Bronchus fibroblast of lung (primary cell): Measurements from ENCODE around the gene WDR36. TPM values are rescaled to one million over a fixed set of nuclear protein-coding genes. Genes with fewer than 3 reads are reported as not detected.

Experiments
- total RNA-seq: library from RNA; depleted of rRNA; stranded (reverse); fragments of >200 nt; gene quantifications from 2 replicates; pipeline ENCODE4 v1.2.3, GENCODE V29; 2015

WDR36 gene
- 29.7 and 31.4 TPM in 2 replicates for total RNA-seq

GRCh38 chr5:111092062-111092853 lies at the start of gene WDR36:
TSS of gene WDR36 (plus strand) at chr5:111092348. CDS start at chr5:111092457, 109 bp downstream.

GRCh38 chr5:111071413-111071812 lies 20.7 kb upstream of the WDR36 start, which contains the start of gene TSLP:
TSS of gene TSLP (plus strand) at chr5:111071713. CDS start at chr5:111071891, 178 bp downstream.

Other genes with a start within 250 kb of the WDR36 start
- 1.2 and 1.3 TPM in 2 replicates for gene TSLP, start 20.6 kb upstream of the WDR36 start, total RNA-seq
- gene CAMK4, start 132.0 kb downstream of the WDR36 start, total RNA-seq, result 8.6 and 9.9 TPM in 2 replicates